22Rv1 (cell line): ENCODE measurements around the gene OARD1.
A peak's percentile ranks its signal among the peaks of the same experiment; 100 is the strongest.

Source experiments
- H3K27ac ChIP-seq: fragments of 450-650 bp; 2 replicates; pipeline ENCODE4 v1.5.1; 2017
- ZFX ChIP-seq: fragments of 450-650 bp; IDR thresholded peaks from 2 replicates; pipeline ENCODE4 v1.6.1; 2017; ENCODE audit warnings: antibody characterized with exemption, borderline replicate concordance
- TF ChIP-seq, protein P1 (sequence below): fragments of 450-650 bp; IDR thresholded peaks from 2 replicates; pipeline ENCODE4 v1.5.1; 2017; ENCODE audit warnings: mild to moderate bottlenecking

Gene OARD1

DNA sequence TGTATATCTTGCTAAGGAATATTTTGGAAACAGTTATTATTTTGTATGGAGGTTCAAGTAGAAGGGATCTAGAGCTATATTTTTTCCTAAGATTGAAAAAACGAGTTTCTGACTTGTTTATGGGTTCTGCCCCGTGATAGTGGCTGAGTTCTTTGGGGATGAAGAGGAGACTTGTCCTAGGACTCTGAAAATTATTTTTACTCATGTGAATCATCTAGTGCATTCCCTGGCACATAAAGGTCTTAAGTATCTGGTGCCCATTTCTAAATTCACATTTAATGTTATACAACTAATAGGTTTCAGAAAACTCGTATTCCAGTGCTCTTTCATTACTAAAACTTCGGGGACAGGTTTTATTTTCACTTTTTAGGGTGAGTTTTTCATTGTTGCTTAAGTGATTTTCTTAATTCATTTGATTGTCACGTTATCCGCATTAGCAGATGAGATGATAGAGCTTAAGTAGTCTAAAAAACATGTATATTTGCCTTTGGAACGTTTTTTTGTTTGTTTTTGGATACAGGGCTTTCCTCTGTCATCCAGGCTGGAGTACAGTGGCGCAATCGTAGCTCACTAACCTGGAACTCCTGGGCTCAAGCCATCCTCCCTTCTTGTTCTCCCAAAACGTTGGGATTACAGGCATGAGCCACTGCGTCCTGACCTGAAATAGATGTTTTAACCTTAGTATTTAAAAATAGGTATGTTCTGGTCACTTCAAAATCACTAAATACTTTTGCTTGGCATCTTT is 2.7 kb upstream of the OARD1 start:
- H3K27ac ChIP-seq = peak overlapping the region; percentile 99
- TF ChIP-seq, protein P1, sequence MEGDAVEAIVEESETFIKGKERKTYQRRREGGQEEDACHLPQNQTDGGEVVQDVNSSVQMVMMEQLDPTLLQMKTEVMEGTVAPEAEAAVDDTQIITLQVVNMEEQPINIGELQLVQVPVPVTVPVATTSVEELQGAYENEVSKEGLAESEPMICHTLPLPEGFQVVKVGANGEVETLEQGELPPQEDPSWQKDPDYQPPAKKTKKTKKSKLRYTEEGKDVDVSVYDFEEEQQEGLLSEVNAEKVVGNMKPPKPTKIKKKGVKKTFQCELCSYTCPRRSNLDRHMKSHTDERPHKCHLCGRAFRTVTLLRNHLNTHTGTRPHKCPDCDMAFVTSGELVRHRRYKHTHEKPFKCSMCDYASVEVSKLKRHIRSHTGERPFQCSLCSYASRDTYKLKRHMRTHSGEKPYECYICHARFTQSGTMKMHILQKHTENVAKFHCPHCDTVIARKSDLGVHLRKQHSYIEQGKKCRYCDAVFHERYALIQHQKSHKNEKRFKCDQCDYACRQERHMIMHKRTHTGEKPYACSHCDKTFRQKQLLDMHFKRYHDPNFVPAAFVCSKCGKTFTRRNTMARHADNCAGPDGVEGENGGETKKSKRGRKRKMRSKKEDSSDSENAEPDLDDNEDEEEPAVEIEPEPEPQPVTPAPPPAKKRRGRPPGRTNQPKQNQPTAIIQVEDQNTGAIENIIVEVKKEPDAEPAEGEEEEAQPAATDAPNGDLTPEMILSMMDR = no peak
- no peak for TF ChIP-seq ZFX

DNA sequence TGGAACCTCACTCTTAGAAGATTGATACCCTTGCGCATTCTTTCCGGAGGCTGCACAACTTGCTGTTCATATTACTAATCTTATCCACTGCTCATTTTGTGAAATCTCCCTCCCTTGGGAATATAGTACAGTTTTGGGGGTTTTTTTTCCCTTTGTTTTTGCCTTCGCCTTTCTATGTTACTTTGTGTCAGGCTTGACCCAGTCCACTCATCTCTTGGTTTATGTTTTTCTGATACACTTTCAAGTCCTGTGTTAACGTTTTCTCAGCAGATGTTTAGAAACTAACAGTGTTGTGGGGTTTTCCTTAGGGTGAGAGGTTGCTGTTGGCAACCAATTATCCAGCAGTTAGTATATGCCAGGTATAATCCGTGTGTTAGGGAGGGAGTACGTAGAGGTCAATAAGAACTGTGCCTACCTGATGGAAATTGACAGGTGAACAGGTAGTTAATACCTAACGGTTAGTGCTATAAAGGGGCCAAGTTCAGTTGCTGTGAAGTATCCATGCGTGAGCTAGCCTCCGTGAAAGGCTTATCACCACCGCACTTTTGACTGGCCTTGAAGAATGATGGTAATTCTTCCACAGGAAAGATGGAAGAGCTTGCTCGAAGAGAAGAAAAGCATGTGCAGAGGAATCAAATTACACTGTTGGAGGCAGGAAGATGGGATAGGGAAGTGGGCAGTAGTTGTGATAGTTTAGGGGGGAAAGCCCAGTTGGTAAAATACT is 2.0 kb upstream of the OARD1 start:
- peak overlapping the region; percentile 99 for H3K27ac ChIP-seq
- TF ChIP-seq ZFX = no peak

DNA sequence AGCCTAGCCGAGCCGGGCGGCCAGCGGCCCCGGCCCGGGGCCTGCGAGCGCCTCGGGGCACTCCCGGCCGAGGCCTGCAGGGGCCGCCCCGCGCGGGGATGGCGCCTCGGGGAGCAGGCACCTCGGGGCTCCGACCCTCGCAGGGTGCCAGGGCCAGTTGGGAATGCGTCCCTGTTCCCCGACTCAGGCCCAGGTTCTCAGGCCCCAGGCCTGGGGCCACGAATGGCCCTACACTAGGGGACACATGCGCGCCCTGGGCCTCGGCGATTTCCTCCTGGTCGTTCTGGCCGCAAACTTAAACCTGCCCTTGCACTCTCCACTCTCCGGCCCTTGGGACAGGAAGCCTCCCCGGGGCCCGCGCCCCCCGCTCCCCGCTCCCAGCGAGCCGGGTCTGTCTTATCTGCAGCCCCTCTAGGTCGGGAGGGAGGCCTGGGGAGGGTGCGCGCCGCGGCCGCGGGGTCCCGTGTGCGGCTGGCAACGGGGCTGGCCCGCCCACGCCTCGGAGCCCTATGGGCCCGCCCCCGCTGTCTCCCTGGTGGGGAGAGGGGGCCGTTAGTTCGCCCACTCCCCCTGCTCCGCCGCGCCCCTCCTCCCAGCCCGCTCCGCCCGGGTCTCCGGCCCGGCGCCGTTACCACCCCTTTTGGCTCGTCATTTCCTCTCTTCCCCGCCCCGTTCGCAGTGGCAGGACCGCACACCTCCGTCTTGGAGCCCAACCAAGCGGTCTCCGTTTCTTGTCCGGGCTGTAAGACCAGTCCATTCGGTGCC is 1.2 kb upstream of the OARD1 start:
- peak overlapping the region; percentile 99 for H3K27ac ChIP-seq
- no peak for TF ChIP-seq ZFX
- TF ChIP-seq, protein P1 = peak; percentile 42

DNA sequence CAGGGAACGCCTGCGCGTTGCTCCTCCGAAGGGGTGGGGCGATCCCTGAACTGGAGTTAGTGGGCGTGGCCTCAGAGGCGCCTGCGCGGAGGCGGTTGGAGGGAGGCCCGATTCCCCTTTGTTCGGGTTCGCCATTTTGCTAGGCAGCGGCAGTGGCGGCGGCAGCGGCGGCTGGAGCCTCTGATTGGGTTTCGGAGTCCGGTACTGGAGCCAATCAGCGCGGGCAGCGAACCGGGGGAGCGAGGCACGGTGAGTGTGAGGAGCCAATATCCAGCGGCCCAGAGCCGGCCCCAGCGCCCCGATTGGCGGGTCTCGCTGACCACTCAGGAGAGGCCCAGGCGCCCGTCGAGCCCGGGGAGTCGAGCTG is 663 bp upstream of the OARD1 start, which contains the start of gene NFYA:
TSS of gene NFYA (plus strand) at position 139 of the 367 bp plus-strand sequence. CDS start 6,116 bp downstream, outside the sequence.
- no peak for TF ChIP-seq ZFX
- peak within 1 kb of the TSS; percentile 99 for H3K27ac ChIP-seq

DNA sequence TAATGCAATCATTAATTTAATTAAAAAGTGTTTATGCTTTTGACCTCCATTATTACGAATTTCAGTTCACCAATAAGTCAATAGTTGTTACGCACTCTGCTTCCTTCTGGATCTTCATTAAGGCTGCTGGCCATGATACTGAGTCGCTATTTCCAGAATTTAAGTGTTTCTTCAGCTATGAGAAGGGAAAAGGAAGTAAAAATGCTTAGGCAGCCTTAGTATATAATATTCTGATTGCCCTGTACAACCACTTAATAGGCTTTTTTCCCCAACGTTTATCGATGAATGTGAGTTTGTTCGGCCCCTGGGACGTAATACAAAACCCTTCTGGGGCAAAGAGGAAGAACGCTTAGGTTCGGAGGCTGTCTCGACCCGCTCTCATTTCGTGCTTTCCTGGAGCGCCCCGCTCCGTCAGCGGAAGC is 644 bp downstream of the OARD1 start:
- no peak for TF ChIP-seq ZFX
- TF ChIP-seq, protein P1 = 0 out of 2 replicates have a peak, but pooled peaks have one; percentile 11

GRCh38 chr6:41066867-41067304 is 5.3 kb downstream of the OARD1 start:
- TF ChIP-seq ZFX = no peak
- TF ChIP-seq, protein P1 = peak; percentile 90
- H3K27ac ChIP-seq = no peak overlapping the region

More for the DNA sequence above, 644 bp downstream of the OARD1 start:
- peak overlapping the region; percentile 99 for H3K27ac ChIP-seq

DNA sequence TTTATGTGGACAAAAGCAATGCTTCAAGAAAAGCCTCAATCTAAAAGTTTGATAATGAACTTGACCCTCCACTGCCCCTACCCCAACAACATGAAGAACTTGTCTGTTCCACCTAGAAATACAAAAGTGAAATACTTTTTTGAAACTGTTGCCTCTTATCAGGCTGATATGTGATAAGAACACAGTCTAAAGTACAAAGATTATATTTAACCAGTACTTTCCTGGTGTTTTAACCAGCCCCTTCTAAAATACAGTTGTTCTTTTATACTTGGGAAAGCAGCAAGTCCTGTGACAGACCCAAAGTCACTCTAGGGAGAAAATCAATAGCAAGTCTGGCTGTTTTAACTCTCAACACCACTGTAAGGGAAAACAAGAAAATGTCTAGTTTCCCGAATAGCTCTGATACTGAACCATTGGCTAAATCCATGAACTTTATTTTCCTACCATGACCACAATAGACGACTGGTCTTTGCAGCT is 6.6 kb downstream of the OARD1 start:
- no peak for TF ChIP-seq ZFX
- TF ChIP-seq, protein P1 = no peak
- no peak overlapping the region for H3K27ac ChIP-seq

- H3K27ac ChIP-seq = no peak overlapping the region
- TF ChIP-seq, protein P1 = no peak
- TF ChIP-seq ZFX = no peak
Measured at GRCh38 chr6:41064841-41065240, 7.3 kb downstream of the OARD1 start.
